GM23338 (cell line): ENCODE measurements around the gene CAPN14. TPM values are rescaled to one million over a fixed set of nuclear protein-coding genes. Genes with fewer than 3 reads are reported as not detected.

Source experiments
- ATAC-seq: fragments of 200-7000 bp; cut with Tn5 transposase; 3 replicates; pipeline ENCODE4 v1.9.1; 2020
- DNase-seq: peaks from one replicate; pipeline ENCODE4 v3.0.0-alpha.2; 2015; ENCODE audit warnings: low spot score
- H2AFZ ChIP-seq: fragments of 200-600 bp; sonication (generic); 2 replicates; pipeline ENCODE4 v1.8.0; 2016; ENCODE audit warnings: antibody characterized with exemption, mild to moderate bottlenecking, moderate library complexity
- H3F3A ChIP-seq: fragments of 200-600 bp; sonication (generic); replicated peaks from 2 replicates; pipeline ENCODE4 v1.8.0; 2017; ENCODE audit warnings: antibody characterized with exemption, mixed run types, low read depth
- H3K27ac ChIP-seq: fragments of 200-600 bp; sonication (generic); 2 replicates; pipeline ENCODE4 v1.6.1; 2016; ENCODE audit warnings: low read depth
- H3K27me3 ChIP-seq: fragments of 200-600 bp; sonication (generic); 2 replicates; pipeline ENCODE4 v1.8.0; 2016; ENCODE audit warnings: mild to moderate bottlenecking, mixed run types, moderate library complexity; ENCODE audit not compliant: insufficient read depth
- H3K36me3 ChIP-seq: fragments of 200-600 bp; sonication (generic); 2 replicates; pipeline ENCODE4 v1.8.0; 2016; ENCODE audit warnings: mild to moderate bottlenecking; ENCODE audit not compliant: insufficient read depth
- H3K4me1 ChIP-seq: fragments of 200-600 bp; sonication (generic); 2 replicates; pipeline ENCODE4 v1.8.0; 2016; ENCODE audit warnings: mild to moderate bottlenecking, moderate library complexity; ENCODE audit not compliant: insufficient read depth
- H3K4me2 ChIP-seq: fragments of 200-600 bp; sonication (generic); 2 replicates; pipeline ENCODE4 v1.7.1; 2017; ENCODE audit warnings: mixed run types
- H3K4me3 ChIP-seq: fragments of 200-600 bp; sonication (generic); 2 replicates; pipeline ENCODE4 v1.6.1; 2016; ENCODE audit warnings: mixed run types
- H3K79me2 ChIP-seq: fragments of 200-600 bp; sonication (generic); replicated peaks from 2 replicates; pipeline ENCODE4 v1.8.0; 2017; ENCODE audit warnings: mild to moderate bottlenecking; ENCODE audit not compliant: insufficient read depth
- H3K9me2 ChIP-seq: fragments of 200-600 bp; sonication (generic); 2 replicates; pipeline ENCODE4 v1.8.0; 2017; ENCODE audit not compliant: insufficient read depth
- H4K20me1 ChIP-seq: fragments of 200-600 bp; sonication (generic); replicated peaks from 2 replicates; pipeline ENCODE4 v1.8.0; 2017; ENCODE audit warnings: mild to moderate bottlenecking; ENCODE audit not compliant: insufficient read depth
- H3K27ac Mint-ChIP-seq: 2 replicates; pipeline ENCODE4 v1.8.0; 2020; ENCODE audit warnings: inconsistent platforms, mild to moderate bottlenecking, moderate library complexity, mixed read lengths
- H3K27me3 Mint-ChIP-seq: 3 replicates; pipeline ENCODE4 v1.8.0; 2022; ENCODE audit warnings: low read depth, mild to moderate bottlenecking, moderate library complexity, mixed read lengths, inconsistent platforms; ENCODE audit not compliant: insufficient read depth, poor library complexity
- H3K36me3 Mint-ChIP-seq: 3 replicates; pipeline ENCODE4 v1.8.0; 2021; ENCODE audit warnings: low read depth, mild to moderate bottlenecking, inconsistent platforms, moderate library complexity, mixed read lengths
- H3K4me1 Mint-ChIP-seq: 3 replicates; pipeline ENCODE4 v1.8.0; 2020; ENCODE audit warnings: mild to moderate bottlenecking, inconsistent platforms, mixed read lengths
- H3K4me3 Mint-ChIP-seq: 3 replicates; pipeline ENCODE4 v1.8.0; 2021; ENCODE audit warnings: moderate library complexity, mild to moderate bottlenecking, inconsistent platforms, mixed read lengths
- H3K9me3 Mint-ChIP-seq: 3 replicates; pipeline ENCODE4 v1.8.0; 2020; ENCODE audit warnings: moderate library complexity, mild to moderate bottlenecking, inconsistent platforms, mixed read lengths
- EZH2 ChIP-seq: fragments of 200-600 bp; sonication (generic); IDR thresholded peaks from one replicate; pipeline ENCODE4 v1.8.0; 2017; ENCODE audit warnings: antibody characterized with exemption, mild to moderate bottlenecking, low read depth; ENCODE audit not compliant: unreplicated experiment
- JUNB ChIP-seq: IDR thresholded peaks from one replicate; pipeline ENCODE4 v1.6.1; 2016; ENCODE audit warnings: antibody characterized with exemption; ENCODE audit not compliant: unreplicated experiment
- ZNF331 ChIP-seq: fragments of 250-450 bp; sonication (Bioruptor Pico); IDR thresholded peaks from 2 replicates; pipeline ENCODE4 v1.5.0; 2020; ENCODE audit warnings: low read depth, mild to moderate bottlenecking, moderate library complexity
- polyA plus RNA-seq: library from polyadenylated mRNA; unstranded; fragments of >200 nt; fragmentation: Nextera tagmentation; extraction: Ambion mirVana; gene quantifications from 2 replicates; pipeline ENCODE4 v1.2.1, GENCODE V29; 2016
- total RNA-seq: library from RNA; depleted of rRNA; stranded (reverse); fragments of >200 nt; shearing (Covaris generic); gene quantifications from 2 replicates; pipeline ENCODE4 v1.2.3, GENCODE V29; 2014
- TF ChIP-seq, protein P1 (sequence below): fragments of 250-450 bp; sonication (Bioruptor Pico); IDR thresholded peaks from 2 replicates; pipeline ENCODE4 v1.5.0; 2020; ENCODE audit warnings: mild to moderate bottlenecking, moderate library complexity

Gene CAPN14
- total and polyA plus RNA-seq, 2 experiments from 2014 or later: 0.15 TPM; not detected in 1

DNA sequence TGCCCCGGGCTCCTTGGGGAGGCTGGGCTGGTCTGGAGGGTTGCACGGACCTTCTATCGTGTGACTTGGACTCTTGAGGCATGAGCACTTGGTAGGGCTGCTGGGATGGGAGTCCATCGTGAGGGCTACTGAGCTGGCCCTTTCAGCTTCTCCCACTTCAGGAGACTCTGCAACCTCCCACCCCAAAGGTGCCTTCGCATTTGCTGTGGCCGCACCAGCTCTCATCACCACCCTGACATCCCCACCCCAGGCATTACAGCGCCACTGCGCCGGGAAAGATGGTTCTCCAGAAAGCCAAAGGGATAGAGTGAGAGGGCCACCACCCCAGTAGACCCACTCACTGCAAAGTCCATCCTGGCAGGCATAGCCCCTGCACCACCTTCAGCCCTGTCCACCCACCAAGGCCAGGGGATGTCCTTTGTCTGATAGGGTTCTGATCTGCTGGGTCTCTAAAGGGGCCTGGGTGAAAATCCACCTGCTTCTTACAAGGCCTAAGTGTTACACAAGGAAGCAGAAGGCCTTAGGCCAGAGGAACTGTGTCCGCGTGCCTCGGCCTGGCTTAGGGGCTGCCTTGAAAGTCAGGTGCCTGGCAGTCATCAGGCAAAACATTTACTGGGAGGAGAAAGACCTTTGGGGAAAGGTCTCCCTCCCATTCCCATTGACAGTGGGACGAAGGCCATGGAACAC is 21.7 kb upstream of the CAPN14 start:
- no peaks in the 10 kb centered on the region; the same call in 1 of the 2 replicates for H4K20me1 ChIP-seq
- TF ChIP-seq JUNB (no peak), EZH2 (no peak)
- TF ChIP-seq, protein P1, sequence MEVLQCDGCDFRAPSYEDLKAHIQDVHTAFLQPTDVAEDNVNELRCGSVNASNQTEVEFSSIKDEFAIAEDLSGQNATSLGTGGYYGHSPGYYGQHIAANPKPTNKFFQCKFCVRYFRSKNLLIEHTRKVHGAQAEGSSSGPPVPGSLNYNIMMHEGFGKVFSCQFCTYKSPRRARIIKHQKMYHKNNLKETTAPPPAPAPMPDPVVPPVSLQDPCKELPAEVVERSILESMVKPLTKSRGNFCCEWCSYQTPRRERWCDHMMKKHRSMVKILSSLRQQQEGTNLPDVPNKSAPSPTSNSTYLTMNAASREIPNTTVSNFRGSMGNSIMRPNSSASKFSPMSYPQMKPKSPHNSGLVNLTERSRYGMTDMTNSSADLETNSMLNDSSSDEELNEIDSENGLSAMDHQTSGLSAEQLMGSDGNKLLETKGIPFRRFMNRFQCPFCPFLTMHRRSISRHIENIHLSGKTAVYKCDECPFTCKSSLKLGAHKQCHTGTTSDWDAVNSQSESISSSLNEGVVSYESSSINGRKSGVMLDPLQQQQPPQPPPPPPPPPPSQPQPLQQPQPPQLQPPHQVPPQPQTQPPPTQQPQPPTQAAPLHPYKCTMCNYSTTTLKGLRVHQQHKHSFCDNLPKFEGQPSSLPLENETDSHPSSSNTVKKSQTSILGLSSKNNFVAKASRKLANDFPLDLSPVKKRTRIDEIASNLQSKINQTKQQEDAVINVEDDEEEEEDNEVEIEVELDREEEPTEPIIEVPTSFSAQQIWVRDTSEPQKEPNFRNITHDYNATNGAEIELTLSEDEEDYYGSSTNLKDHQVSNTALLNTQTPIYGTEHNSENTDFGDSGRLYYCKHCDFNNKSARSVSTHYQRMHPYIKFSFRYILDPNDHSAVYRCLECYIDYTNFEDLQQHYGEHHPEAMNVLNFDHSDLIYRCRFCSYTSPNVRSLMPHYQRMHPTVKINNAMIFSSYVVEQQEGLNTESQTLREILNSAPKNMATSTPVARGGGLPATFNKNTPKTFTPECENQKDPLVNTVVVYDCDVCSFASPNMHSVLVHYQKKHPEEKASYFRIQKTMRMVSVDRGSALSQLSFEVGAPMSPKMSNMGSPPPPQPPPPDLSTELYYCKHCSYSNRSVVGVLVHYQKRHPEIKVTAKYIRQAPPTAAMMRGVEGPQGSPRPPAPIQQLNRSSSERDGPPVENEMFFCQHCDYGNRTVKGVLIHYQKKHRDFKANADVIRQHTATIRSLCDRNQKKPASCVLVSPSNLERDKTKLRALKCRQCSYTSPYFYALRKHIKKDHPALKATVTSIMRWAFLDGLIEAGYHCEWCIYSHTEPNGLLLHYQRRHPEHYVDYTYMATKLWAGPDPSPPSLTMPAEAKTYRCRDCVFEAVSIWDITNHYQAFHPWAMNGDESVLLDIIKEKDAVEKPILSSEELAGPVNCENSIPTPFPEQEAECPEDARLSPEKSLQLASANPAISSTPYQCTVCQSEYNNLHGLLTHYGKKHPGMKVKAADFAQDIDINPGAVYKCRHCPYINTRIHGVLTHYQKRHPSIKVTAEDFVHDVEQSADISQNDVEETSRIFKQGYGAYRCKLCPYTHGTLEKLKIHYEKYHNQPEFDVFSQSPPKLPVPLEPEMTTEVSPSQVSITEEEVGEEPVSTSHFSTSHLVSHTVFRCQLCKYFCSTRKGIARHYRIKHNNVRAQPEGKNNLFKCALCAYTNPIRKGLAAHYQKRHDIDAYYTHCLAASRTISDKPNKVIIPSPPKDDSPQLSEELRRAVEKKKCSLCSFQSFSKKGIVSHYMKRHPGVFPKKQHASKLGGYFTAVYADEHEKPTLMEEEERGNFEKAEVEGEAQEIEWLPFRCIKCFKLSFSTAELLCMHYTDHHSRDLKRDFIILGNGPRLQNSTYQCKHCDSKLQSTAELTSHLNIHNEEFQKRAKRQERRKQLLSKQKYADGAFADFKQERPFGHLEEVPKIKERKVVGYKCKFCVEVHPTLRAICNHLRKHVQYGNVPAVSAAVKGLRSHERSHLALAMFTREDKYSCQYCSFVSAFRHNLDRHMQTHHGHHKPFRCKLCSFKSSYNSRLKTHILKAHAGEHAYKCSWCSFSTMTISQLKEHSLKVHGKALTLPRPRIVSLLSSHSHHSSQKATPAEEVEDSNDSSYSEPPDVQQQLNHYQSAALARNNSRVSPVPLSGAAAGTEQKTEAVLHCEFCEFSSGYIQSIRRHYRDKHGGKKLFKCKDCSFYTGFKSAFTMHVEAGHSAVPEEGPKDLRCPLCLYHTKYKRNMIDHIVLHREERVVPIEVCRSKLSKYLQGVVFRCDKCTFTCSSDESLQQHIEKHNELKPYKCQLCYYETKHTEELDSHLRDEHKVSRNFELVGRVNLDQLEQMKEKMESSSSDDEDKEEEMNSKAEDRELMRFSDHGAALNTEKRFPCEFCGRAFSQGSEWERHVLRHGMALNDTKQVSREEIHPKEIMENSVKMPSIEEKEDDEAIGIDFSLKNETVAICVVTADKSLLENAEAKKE (CRISPR knock-in tag): no peak
- H3K79me2 ChIP-seq: peaks cover 5% of the 10 kb centered on the region; the same call in 1 of the 2 replicates
- no peak overlapping the region for H3K4me2 ChIP-seq
- no peak overlapping the region for H3K4me3 ChIP-seq
- Mint-ChIP-seq H3K27ac (no peak overlapping the region), H3K27me3 (peaks cover 8% of the 10 kb centered on the region), H3K9me3 (no peaks in the 10 kb centered on the region), H3K4me3 (no peak overlapping the region), H3K36me3 (no peaks in the 10 kb centered on the region), H3K4me1 (peaks cover 20% of the 10 kb centered on the region)
- ATAC-seq: no peak
- H3K9me2 ChIP-seq: no peaks in the 10 kb centered on the region
- DNase-seq: no peak
- H3F3A ChIP-seq: no peaks in the 10 kb centered on the region
- H2AFZ ChIP-seq: no peak overlapping the region
- peaks cover 10% of the 10 kb centered on the region for H3K27me3 ChIP-seq
- H3K4me1 ChIP-seq: peaks cover 8% of the 10 kb centered on the region; the same call in 1 of the 2 replicates
- H3K36me3 ChIP-seq: no peaks in the 10 kb centered on the region; the same call in 1 of the 2 replicates
- no peak overlapping the region for H3K27ac ChIP-seq

DNA sequence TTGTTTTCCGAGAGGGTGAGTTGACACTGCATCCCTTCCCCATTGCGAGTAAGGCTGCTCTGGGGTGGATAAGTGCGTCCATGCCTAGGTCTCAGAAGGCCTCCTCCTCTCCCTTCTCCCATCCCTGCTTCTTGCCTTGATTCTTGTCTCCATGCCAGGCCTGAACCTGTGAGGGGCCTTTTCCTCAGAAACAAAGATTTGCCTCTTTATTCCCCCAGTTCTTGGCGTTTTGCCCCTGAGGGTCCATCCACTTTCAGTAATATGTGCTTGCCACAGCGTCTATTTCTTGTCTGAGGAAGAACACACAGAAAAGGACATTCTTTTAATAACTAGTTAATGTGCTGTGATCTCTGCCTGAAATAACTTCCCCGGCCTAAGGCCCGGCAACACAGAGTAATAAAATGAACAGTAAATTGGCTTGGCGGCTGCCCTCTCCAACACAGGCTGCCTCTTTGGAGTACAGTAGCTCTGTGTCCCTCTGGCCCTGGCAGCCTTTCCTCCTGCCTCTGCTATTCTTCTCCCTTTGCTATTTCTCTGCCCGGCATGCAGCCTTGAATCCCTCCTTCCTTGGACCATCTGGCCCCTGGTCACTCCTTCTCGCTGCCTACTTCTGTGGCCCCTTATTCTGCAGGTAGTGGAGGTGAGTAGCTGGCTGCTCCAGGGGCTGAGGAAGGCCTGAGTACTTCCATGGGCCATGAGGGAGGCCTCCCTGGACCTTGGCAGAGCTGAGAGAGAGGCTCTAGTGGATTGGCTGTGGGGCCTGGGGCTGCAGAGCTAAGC is 21.0 kb upstream of the CAPN14 start:
- Mint-ChIP-seq H3K27me3 (peaks cover 8% of the 10 kb centered on the region), H3K4me3 (no peak overlapping the region), H3K4me1 (peaks cover 24% of the 10 kb centered on the region), H3K27ac (no peak overlapping the region), H3K36me3 (no peaks in the 10 kb centered on the region), H3K9me3 (no peaks in the 10 kb centered on the region)
- Histone ChIP-seq H3K27me3 (peaks cover 10% of the 10 kb centered on the region), H4K20me1 (no peaks in the 10 kb centered on the region; the same call in 1 of the 2 replicates), H3K36me3 (no peaks in the 10 kb centered on the region; the same call in 1 of the 2 replicates), H3K4me3 (no peak overlapping the region), H3K4me2 (no peak overlapping the region), H3F3A (no peaks in the 10 kb centered on the region), H3K27ac (no peak overlapping the region), H2AFZ (no peak overlapping the region), H3K4me1 (peaks cover 10% of the 10 kb centered on the region; the same call in 1 of the 2 replicates), H3K79me2 (peaks cover 5% of the 10 kb centered on the region; the same call in 1 of the 2 replicates), H3K9me2 (no peaks in the 10 kb centered on the region)
- DNase-seq (no peak), ATAC-seq (no peak)
- no peak for TF ChIP-seq ZNF331 (CRISPR knock-in tag)
